ENCODE measurements around the gene FGGY. TPM values are rescaled to one million over a fixed set of nuclear protein-coding genes. Genes with fewer than 3 reads are reported as not detected.

FGGY gene
- total RNA-seq, 1 experiment from 2014 or later, result 12.0 TPM

- no peak for DNase-seq (ENCODE audit: low spot score)
- no peak overlapping the region for H3K4me3 Mint-ChIP-seq
- no peak overlapping the region for H3K27ac Mint-ChIP-seq
- CTCF ChIA-PET, result no interaction called here
- POLR2A ChIA-PET, result no interaction called here
- peaks cover 22% of the 10 kb centered on the region for H3K36me3 Mint-ChIP-seq
- peaks cover 10% of the 10 kb centered on the region for H3K4me1 Mint-ChIP-seq
- ATAC-seq, result no peak
- TF ChIP-seq MXD4 (CRISPR knock-in tag; IDR thresholded peaks at IDR 0.05; ENCODE audit: borderline replicate concordance) (no peak), ELF4 (CRISPR knock-in tag; IDR thresholded peaks at IDR 0.05; ENCODE audit: low read depth) (no peak), RORB (CRISPR knock-in tag; IDR thresholded peaks at IDR 0.05) (no peak), KAT7 (CRISPR knock-in tag; IDR thresholded peaks at IDR 0.05; ENCODE audit: borderline replicate concordance) (no peak), GRHL2 (CRISPR knock-in tag; IDR thresholded peaks at IDR 0.05; ENCODE audit: insufficient replicate concordance, severe bottlenecking) (no peak), NR1H2 (CRISPR knock-in tag; IDR thresholded peaks at IDR 0.05) (no peak), FOXJ3 (CRISPR knock-in tag; IDR thresholded peaks at IDR 0.05; ENCODE audit: borderline replicate concordance) (no peak), CBFB (CRISPR knock-in tag; IDR thresholded peaks at IDR 0.05; ENCODE audit: low read depth) (no peak), CREB1 (CRISPR knock-in tag; IDR thresholded peaks at IDR 0.05) (no peak)
- H3K9me3 Mint-ChIP-seq, result peaks cover 21% of the 10 kb centered on the region
- H3K27me3 Mint-ChIP-seq (ENCODE audit: low read depth), result no peaks in the 10 kb centered on the region
Measured at GRCh38 chr1:59605184-59605583, 308.3 kb downstream of the FGGY start.

- ATAC-seq (no peak), DNase-seq (ENCODE audit: low spot score) (no peak)
- peaks cover 24% of the 10 kb centered on the region for H3K9me3 Mint-ChIP-seq
- TF ChIP-seq OVOL2 (CRISPR knock-in tag; IDR thresholded peaks at IDR 0.05; ENCODE audit: borderline replicate concordance) (no peak), ATF2 (CRISPR knock-in tag; IDR thresholded peaks at IDR 0.05; ENCODE audit: borderline replicate concordance, low read depth) (no peak), ZNF512 (CRISPR knock-in tag; IDR thresholded peaks at IDR 0.05; ENCODE audit: borderline replicate concordance) (no peak), NR1H2 (CRISPR knock-in tag; IDR thresholded peaks at IDR 0.05) (no peak), GTF2I (CRISPR knock-in tag; conservative IDR thresholded peaks at IDR 0.05) (no peak), AFF4 (CRISPR knock-in tag; IDR thresholded peaks at IDR 0.05; ENCODE audit: borderline replicate concordance) (no peak), NR2C2 (CRISPR knock-in tag; IDR thresholded peaks at IDR 0.05) (no peak), TCF7 (CRISPR knock-in tag; IDR thresholded peaks at IDR 0.05; ENCODE audit: low read depth) (no peak), TEAD1 (CRISPR knock-in tag; IDR thresholded peaks at IDR 0.05) (no peak), MAX (CRISPR knock-in tag; IDR thresholded peaks at IDR 0.05) (no peak), JAZF1 (CRISPR knock-in tag; IDR thresholded peaks at IDR 0.05) (no peak), IRF2 (CRISPR knock-in tag; IDR thresholded peaks at IDR 0.05; ENCODE audit: borderline replicate concordance, low read depth) (no peak), FOXK1 (CRISPR knock-in tag; IDR thresholded peaks at IDR 0.05) (no peak), RORB (CRISPR knock-in tag; IDR thresholded peaks at IDR 0.05) (no peak), ZNF671 (CRISPR knock-in tag; IDR thresholded peaks at IDR 0.05) (no peak), NFATC4 (CRISPR knock-in tag; IDR thresholded peaks at IDR 0.05) (no peak), E2F5 (CRISPR knock-in tag; IDR thresholded peaks at IDR 0.05) (no peak), PRRX2 (CRISPR knock-in tag; IDR thresholded peaks at IDR 0.05) (no peak), CBFB (CRISPR knock-in tag; IDR thresholded peaks at IDR 0.05; ENCODE audit: low read depth) (no peak)
- CTCF ChIA-PET, result no interaction called here
- H3K4me1 Mint-ChIP-seq, result peaks cover 4% of the 10 kb centered on the region
- POLR2A ChIA-PET, result no interaction called here
- H3K27me3 Mint-ChIP-seq (ENCODE audit: low read depth), result no peaks in the 10 kb centered on the region
- H3K27ac Mint-ChIP-seq, result no peak overlapping the region
- H3K4me3 Mint-ChIP-seq, result no peak overlapping the region
- H3K36me3 Mint-ChIP-seq, result peaks cover 27% of the 10 kb centered on the region
Measured at GRCh38 chr1:59605761-59606160, 308.9 kb downstream of the FGGY start.

All from WTC11 (cell line).